GM18517 (cell line): Measurements from ENCODE around the gene INPP5K.
A peak's percentile ranks its signal among the peaks of the same experiment; 100 is the strongest.
"Not testable (repeated sequence)": the region's sequence is repeated elsewhere in the genome, so short reads cannot be mapped to it uniquely, and the experiment has no call there.

Experiments
- ATAC-seq: cut with Tn5 transposase; IDR thresholded peaks from one replicate; pipeline ENCODE4 v1.9.1; 2021; ENCODE audit warnings: mild to moderate bottlenecking, moderate library complexity; ENCODE audit not compliant: unreplicated experiment

The INPP5K gene

DNA sequence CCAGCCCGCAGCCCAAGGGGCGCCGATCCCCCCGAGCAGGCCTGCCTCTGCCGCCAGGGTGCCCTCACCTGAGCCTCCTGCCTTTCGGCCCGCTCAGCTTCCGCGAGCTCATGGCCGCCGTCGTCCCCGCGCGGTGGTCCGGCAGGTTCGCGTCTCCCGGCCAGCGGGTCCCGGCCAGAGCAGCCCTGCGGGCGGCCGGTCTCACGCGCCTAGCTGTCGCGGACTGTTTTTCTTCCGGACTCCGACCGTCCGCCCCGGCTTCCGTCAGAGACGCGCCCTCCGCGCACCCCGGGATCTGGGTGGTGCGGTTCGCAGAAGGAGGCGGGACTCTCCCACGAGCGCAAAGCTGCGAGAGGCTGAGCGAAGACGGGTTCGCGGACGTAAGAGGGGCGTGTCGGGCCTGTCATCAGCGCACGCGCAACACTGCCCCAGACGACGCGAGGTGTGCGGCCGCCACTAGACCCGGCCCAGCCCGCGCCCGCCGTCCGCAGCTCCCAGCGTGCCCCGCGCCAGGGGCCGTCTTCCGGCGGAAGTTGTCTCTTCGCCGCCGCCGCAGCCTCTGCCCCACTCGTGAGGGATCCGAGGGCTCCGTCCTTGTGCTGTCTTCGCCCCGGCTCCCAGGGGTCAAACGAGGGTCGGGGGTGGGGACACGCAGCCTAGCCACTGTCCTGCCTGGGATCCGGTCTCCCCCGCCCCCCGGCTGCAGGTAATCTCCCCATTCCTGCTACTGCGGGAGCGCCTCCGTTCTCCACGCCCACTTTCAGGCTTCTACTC lies at the start of gene INPP5K:
Gene INPP5K (minus strand): TSS at position 225 of the 774 bp plus-strand sequence. CDS start 113 bp downstream, at position 112.
- peak; percentile 86 for ATAC-seq

- no peak for ATAC-seq
These were observed 49.5 kb upstream of the INPP5K start for GRCh38 chr17:1565877-1566276.

GRCh38 chr17:1563786-1564613 lies 47.6 kb upstream of the INPP5K start:
- ATAC-seq: no peak

- ATAC-seq: not testable (repeated sequence)
These were observed 47.0 kb upstream of the INPP5K start for GRCh38 chr17:1563471-1563785.

DNA sequence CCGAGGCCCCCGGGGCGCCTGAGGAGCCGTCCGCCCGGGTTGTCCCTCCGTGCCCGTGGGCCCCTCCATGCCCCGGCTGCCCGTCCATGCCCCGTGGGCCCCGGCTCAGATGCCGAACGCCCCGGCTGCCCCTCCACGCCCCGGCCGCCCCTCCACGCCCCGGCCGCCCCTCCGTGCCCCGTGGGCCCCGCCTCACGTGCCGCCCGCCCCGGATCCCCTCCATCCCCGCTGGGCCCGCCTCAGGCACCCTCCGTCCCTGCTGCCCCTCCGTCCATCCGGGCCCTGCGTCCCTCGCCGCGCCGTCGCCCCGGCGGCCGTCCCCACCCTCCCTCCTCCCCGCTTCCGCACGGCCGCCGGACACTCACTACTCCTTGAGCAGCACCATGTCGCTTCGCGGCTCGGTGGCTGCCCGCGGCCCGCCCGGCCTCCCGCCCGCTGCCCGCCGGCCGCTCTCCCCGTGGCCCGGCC lies 45.8 kb upstream of the INPP5K start:
- ATAC-seq: peak; percentile 47

DNA sequence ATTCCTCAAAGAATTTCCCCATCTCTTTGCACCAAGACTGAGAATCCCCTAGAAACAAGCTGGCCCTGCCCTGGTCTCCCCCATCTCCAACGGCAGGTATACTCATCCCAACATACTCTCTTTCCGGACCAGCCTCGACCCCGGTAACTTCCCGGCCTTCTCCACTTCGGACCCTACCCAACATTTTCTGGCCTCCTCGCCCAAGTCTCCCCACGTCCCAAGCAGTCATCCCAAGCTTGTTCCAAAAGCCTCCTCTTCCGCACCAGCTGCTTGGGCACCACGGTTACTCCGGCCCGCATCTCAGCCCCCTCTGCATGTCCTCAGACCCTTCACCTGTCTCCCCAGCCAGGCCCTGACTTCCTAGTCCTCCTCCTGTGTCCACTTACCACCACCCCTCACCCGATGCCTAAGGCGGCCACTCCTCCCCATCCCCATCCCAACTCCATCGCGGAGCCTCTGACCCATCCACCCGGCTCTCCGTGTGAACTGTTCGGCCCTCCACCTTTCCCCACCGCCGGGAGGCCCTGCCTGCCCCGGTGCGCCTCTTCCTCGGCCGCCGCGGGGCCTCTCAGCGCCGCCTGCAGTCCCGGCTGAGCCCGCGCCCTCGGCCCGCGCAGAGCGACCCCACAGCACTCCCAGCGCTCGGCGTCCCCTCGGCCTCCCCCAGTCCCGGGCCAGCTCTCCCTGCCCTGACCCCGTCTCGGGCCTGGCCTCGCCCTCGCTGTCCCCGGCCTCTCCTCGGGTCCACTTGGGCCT lies 45.2 kb upstream of the INPP5K start:
- ATAC-seq: no peak

- ATAC-seq: no peak
These were observed 44.5 kb upstream of the INPP5K start for GRCh38 chr17:1560858-1561355.

DNA sequence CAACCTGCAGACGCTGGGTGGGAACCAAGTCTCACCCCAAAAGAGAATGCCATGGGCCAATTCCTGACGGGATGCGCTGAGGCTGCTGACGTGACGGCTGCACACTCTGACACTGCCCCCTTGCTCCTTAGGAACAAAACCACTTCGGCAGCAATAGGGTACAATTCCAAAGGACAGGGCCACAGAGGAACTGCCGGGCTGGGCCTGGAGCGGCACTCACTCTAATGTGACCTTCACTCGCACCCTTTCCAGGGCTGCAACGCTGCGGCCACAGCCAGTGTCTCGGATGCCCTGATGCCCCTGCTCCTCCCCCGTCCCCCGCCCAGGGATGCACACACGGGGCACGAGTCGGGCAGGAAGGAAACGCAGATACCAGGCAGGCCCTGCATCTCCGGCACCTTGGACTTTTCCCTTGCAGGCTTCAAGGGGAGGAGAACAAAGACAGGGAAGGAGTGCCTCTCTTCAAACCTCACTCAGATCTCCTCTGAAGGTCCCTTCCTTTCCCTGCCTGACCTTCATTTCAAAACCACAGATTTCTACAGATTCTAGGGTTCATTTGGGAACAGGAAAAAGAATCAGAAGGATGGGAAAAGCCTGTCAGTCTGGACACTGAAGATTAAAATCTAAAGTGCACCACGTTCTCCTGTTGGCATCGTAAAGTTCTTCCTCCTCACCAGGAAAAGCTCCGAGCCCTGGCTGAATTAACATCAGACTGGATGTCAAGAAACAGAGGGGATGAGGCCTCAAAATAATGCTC lies 43.9 kb upstream of the INPP5K start:
- no peak for ATAC-seq

GRCh38 chr17:1559047-1560043 lies 42.9 kb upstream of the INPP5K start:
- ATAC-seq: no peak

DNA sequence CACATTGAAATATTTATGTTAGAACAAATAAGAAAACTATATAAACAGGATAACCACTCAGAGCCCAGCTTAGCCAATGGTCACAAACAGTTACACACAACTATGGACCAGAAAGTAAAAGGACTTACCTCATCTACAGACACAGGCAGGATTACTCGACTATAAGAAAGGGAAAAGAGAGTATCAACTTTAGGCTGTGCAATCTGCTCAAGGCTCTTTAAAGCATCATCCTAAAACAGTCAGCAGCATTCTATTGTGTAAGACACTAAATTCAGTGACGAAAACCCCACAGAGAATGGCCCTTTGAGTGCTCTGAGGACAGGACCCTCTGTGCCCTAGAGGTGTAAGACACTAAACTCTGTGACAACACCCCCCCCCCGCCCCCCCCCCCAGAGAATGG lies 42.0 kb upstream of the INPP5K start:
- no peak for ATAC-seq

GRCh38 chr17:1557355-1558095 lies 41.1 kb upstream of the INPP5K start:
- ATAC-seq: no peak

- no peak for ATAC-seq
These were observed 39.4 kb upstream of the INPP5K start for GRCh38 chr17:1555651-1556471.

DNA sequence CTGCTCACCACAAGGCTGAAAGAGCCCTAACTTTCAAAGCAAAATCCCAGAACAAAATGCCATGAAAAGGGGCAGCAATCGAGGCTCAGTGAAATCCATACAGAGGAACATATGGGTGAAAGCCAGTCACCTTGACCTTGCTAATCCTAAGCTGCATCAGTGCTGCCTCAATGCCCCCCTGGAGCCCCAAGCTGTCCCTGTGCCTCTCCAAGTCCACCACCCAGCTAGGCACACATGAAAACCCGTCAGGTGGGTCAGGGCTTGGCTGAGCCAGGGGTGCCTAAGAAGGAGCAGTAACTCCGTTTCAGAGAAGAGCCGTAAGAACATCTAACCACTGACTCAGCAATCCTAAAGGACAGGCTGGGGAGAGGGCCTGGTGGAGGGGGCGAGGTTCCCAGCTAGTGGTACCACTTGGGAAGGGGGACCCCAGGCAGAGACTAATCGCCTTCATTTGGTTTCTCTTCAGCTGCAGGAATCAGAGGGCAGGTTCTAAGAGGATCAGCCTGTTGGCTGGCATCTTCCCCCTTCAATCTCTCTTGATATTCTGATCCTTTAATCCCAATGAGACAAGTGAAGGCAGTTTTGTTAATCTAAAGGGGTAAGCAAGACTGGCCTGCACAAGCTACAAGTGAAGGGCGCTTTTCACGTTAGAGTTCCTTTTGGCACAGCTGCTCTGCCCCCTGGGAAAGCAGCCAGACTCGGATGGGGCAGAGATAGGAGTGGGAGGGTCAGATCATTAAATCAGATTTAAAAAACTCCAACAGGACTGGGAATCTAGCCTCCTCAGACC lies 38.5 kb upstream of the INPP5K start:
- ATAC-seq: no peak

DNA sequence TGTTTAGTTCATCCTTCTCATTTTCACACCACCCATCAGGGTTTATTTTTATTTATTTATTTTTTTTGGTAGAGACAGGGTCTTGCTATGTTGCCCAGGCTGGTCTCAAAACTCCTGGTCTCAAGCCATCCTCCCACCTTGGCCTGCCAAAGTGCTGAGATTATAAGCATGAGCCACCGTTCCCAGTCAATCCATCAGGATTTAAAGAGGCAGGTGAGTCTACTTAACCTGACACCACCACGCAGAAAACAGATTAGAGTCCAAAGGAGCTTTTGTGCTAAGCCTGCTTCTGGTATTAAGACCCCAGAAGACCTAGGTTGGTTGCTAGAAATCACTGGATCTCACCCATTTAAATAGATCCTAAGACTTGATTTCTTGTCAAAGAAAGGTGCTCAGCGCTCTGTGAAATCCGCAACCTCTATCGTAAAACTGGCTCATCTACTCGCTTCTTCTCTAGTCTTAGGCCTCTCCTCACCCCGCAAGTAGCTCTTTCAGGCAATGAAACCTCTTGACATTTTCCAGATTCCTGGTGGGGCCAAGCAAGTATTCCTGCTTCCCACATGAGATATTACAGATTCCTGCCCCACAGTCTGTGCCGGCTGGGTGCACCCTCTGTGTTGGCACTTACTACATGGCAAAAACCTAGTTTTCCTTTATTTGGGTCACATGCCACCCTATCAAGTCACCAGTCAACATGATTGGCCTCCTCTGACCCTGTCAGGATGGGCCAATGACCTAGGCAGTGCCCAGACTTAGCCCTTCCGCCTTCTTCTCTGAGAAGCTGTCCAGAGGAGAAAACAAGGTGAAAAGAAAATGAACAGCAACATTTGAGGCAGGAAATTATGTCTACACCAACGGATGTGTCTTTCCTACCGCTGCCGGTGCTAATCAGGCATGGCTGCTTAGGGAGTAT lies 37.2 kb upstream of the INPP5K start:
- no peak for ATAC-seq

GRCh38 chr17:1552932-1553331 lies 36.5 kb upstream of the INPP5K start:
- ATAC-seq: no peak

- ATAC-seq: no peak
These were observed 35.3 kb upstream of the INPP5K start for GRCh38 chr17:1551741-1552140.
